GM21528 (cell line): ENCODE data around the gene EED.

Source experiments
- ATAC-seq: cut with Tn5 transposase; IDR thresholded peaks from one replicate; pipeline ENCODE4 v1.9.1; 2021; ENCODE audit warnings: mild to moderate bottlenecking, moderate library complexity; ENCODE audit not compliant: unreplicated experiment, low FRiP score

The EED gene

GRCh38 chr11:86244522-86245368, at the start of gene EED:
TSS of gene EED (plus strand) at chr11:86244753. CDS start at chr11:86245230, 477 bp downstream.
- peak; percentile 58 for ATAC-seq

- no peak for ATAC-seq
Observed at GRCh38 chr11:86194998-86195397, 49.6 kb upstream of the EED start.

GRCh38 chr11:86196085-86196696, 48.4 kb upstream of the EED start:
- ATAC-seq = no peak

- no peak for ATAC-seq
Observed at GRCh38 chr11:86196913-86197312, 47.6 kb upstream of the EED start.

- no peak for ATAC-seq
Observed at GRCh38 chr11:86197448-86197847, 47.1 kb upstream of the EED start.

GRCh38 chr11:86198139-86198538, 46.4 kb upstream of the EED start:
- ATAC-seq = no peak

GRCh38 chr11:86199354-86199753, 45.2 kb upstream of the EED start:
- ATAC-seq = no peak

GRCh38 chr11:86201371-86201884, 43.1 kb upstream of the EED start:
- ATAC-seq = no peak

GRCh38 chr11:86202013-86202336, 42.6 kb upstream of the EED start:
- peak; percentile 41 for ATAC-seq

- no peak for ATAC-seq
Observed at GRCh38 chr11:86204356-86204755, 40.2 kb upstream of the EED start.

GRCh38 chr11:86205421-86206336, 38.9 kb upstream of the EED start:
- no peak for ATAC-seq

GRCh38 chr11:86206337-86206695, 38.2 kb upstream of the EED start:
- ATAC-seq = no peak

- no peak for ATAC-seq
Observed at GRCh38 chr11:86207413-86207812, 37.1 kb upstream of the EED start.

GRCh38 chr11:86208572-86208971, 36.0 kb upstream of the EED start:
- ATAC-seq = no peak

GRCh38 chr11:86209806-86210657, 34.5 kb upstream of the EED start:
- ATAC-seq = no peak

GRCh38 chr11:86210898-86211297, 33.7 kb upstream of the EED start:
- ATAC-seq = no peak

GRCh38 chr11:86211619-86212018, 32.9 kb upstream of the EED start:
- peak; percentile 49 for ATAC-seq

GRCh38 chr11:86212019-86212611, 32.4 kb upstream of the EED start:
- ATAC-seq = no peak

- ATAC-seq = peak; percentile 39
Observed at GRCh38 chr11:86214710-86215109, 29.8 kb upstream of the EED start.
